Hepatocyte (in vitro differentiated cells): ENCODE measurements around the gene KIF3B. TPM values are rescaled to one million over a fixed set of nuclear protein-coding genes. Genes with fewer than 3 reads are reported as not detected.
A peak's percentile ranks its signal among the peaks of the same experiment; 100 is the strongest.

Experiments used
- DNase-seq: peaks from one replicate; pipeline ENCODE4 v3.0.0-alpha.2; 2016; ENCODE audit warnings: low spot score
- H2AFZ ChIP-seq: fragments of 200-600 bp; sonication (generic); 2 replicates; pipeline ENCODE4 v1.6.0; 2016; ENCODE audit warnings: antibody characterized with exemption, mild to moderate bottlenecking
- H3K27ac ChIP-seq: fragments of 200-600 bp; sonication (generic); 2 replicates; pipeline ENCODE4 v1.5.1; 2016; ENCODE audit warnings: mild to moderate bottlenecking
- H3K27me3 ChIP-seq: fragments of 200-600 bp; sonication (generic); 2 replicates; pipeline ENCODE4 v1.6.1; 2016
- H3K36me3 ChIP-seq: fragments of 200-600 bp; sonication (generic); replicated peaks from 2 replicates; pipeline ENCODE4 v1.5.1; 2016; ENCODE audit warnings: low read depth; ENCODE audit not compliant: insufficient read depth
- H3K4me1 ChIP-seq: fragments of 200-600 bp; sonication (generic); 2 replicates; pipeline ENCODE4 v1.5.1; 2016; ENCODE audit warnings: mild to moderate bottlenecking, moderate library complexity; ENCODE audit not compliant: insufficient read depth
- H3K4me2 ChIP-seq: fragments of 200-600 bp; sonication (generic); 2 replicates; pipeline ENCODE4 v1.6.0; 2016
- H3K4me3 ChIP-seq: fragments of 200-600 bp; sonication (generic); 2 replicates; pipeline ENCODE4 v1.5.1; 2016; ENCODE audit warnings: mild to moderate bottlenecking
- H3K79me2 ChIP-seq: fragments of 200-600 bp; sonication (generic); 2 replicates; pipeline ENCODE4 v1.6.0; 2017; ENCODE audit warnings: mild to moderate bottlenecking
- H3K9me2 ChIP-seq: fragments of 200-600 bp; sonication (generic); replicated peaks from 2 replicates; pipeline ENCODE4 v1.6.0; 2017; ENCODE audit warnings: mild to moderate bottlenecking; ENCODE audit not compliant: insufficient read depth
- H3K9me3 ChIP-seq: fragments of 200-600 bp; sonication (generic); 2 replicates; pipeline ENCODE4 v1.5.1; 2016; ENCODE audit warnings: low read depth, mild to moderate bottlenecking
- H4K20me1 ChIP-seq: fragments of 200-600 bp; sonication (generic); 2 replicates; pipeline ENCODE4 v1.6.0; 2016; ENCODE audit warnings: mild to moderate bottlenecking; ENCODE audit not compliant: insufficient read depth, poor library complexity, severe bottlenecking
- EZH2 ChIP-seq: fragments of 200-600 bp; sonication (generic); IDR thresholded peaks from 2 replicates; pipeline ENCODE4 v1.6.1; 2016; ENCODE audit warnings: antibody characterized with exemption, mild to moderate bottlenecking, borderline replicate concordance
- EZH2phosphoT487 ChIP-seq: fragments of 200-600 bp; sonication (generic); IDR thresholded peaks from one replicate; pipeline ENCODE4 v1.6.1; 2018; ENCODE audit warnings: antibody characterized with exemption, mild to moderate bottlenecking, low read depth, moderate library complexity; ENCODE audit not compliant: unreplicated experiment, severe bottlenecking
- WGBS: methylation state at CpG from one replicate; pipeline ENCODE4 v1.1.6; 2016; ENCODE audit warnings: low lambda C conversion rate; ENCODE audit errors: missing lambda C conversion rate; 5-methylcytosine and 5-hydroxymethylcytosine counted together
- polyA plus RNA-seq: library from polyadenylated mRNA; unstranded; fragments of >200 nt; fragmentation: Nextera tagmentation; extraction: Ambion mirVana; gene quantifications from 2 replicates; pipeline ENCODE4 v1.2.1, GENCODE V29; 2016
- total RNA-seq: library from RNA; depleted of rRNA; stranded (reverse); fragments of >200 nt; gene quantifications from 2 replicates; pipeline ENCODE4 v1.2.3, GENCODE V29; 2014
- TF ChIP-seq, protein P1 (sequence below): fragments of 200-600 bp; sonication (generic); IDR thresholded peaks from 2 replicates; pipeline ENCODE4 v1.5.1; 2016; ENCODE audit warnings: antibody characterized with exemption, mild to moderate bottlenecking; ENCODE audit not compliant: poor library complexity

The KIF3B gene
- total and polyA plus RNA-seq, 2 experiments from 2014 or later: 11.7 to 32.0 TPM

DNA sequence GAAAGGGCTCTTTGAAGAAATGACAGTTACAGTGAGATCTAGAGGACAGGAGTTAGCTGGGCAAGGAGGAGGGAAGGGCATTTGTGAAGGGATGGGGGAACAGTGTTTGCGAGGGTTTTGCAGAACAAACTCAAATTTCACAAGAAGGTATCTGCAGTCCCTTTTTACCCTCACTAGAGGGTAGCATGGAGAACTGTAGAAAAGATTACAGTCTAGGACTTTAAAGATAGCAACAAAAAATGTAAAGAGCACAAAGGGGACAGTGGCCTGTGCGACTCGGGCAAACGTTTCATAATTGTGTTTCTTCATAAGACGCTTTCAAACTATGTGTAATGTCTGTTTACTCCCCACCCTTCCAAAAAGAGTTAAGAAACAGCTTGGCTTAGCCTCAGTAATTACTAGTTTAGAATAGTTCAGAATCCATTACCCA, 59.5 kb downstream of the KIF3B start:
- Histone ChIP-seq H2AFZ (no peak overlapping the region), H3K36me3 (no peaks in the 10 kb centered on the region), H3K4me2 (no peak overlapping the region), H3K4me1 (peaks cover 5% of the 10 kb centered on the region), H3K27me3 (no peaks in the 10 kb centered on the region), H3K27ac (peak overlapping the region; percentile 29), H3K9me3 (no peaks in the 10 kb centered on the region), H3K9me2 (no peaks in the 10 kb centered on the region), H4K20me1 (no peaks in the 10 kb centered on the region), H3K4me3 (no peak overlapping the region), H3K79me2 (no peaks in the 10 kb centered on the region)
- 41% methylated on average over 5 of the region's 5 CpGs for WGBS
- DNase-seq: peak; percentile 65
- TF ChIP-seq, protein P1, sequence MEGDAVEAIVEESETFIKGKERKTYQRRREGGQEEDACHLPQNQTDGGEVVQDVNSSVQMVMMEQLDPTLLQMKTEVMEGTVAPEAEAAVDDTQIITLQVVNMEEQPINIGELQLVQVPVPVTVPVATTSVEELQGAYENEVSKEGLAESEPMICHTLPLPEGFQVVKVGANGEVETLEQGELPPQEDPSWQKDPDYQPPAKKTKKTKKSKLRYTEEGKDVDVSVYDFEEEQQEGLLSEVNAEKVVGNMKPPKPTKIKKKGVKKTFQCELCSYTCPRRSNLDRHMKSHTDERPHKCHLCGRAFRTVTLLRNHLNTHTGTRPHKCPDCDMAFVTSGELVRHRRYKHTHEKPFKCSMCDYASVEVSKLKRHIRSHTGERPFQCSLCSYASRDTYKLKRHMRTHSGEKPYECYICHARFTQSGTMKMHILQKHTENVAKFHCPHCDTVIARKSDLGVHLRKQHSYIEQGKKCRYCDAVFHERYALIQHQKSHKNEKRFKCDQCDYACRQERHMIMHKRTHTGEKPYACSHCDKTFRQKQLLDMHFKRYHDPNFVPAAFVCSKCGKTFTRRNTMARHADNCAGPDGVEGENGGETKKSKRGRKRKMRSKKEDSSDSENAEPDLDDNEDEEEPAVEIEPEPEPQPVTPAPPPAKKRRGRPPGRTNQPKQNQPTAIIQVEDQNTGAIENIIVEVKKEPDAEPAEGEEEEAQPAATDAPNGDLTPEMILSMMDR: peak; percentile 68
- no peak for TF ChIP-seq EZH2
- TF ChIP-seq EZH2phosphoT487: no peak

DNA sequence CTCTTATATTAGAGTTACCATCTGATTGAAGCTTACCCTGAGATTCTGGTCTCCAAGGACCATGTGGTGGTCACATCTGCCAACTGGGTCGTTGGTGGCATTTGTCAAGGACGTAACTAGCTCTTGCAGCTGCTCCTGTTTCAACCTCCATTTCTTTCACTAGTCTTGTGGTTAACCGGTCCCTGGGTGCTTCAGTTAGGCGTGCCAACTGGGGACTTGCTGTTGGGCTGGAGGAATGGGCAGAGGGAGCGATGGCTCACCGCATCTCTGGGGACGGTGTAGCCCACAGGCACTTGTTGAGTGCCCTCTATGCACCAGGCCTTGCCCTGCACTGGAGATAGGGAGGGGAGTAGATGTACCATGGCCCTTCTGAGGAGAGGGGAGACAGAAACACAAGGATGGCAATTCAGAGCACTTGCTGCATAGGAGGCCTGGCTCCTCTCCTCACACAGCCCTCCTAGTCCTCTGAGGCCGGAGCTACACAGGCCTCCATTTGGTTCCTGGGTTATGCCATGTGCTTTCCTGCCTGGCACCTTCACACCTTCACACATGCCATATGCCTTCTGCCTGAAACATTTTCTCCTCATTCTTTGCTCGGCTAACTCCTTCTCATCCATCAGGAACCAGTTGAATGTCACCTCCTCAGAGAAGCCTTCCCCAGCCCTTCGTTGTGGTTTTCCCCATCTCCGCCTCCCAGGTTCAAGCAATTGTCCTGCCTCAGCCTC, 60.6 kb downstream of the KIF3B start:
- WGBS: 95% methylated on average over 11 of the region's 11 CpGs
- no peak for DNase-seq
- Histone ChIP-seq H3K27ac (no peak overlapping the region), H3K4me1 (peaks cover 1% of the 10 kb centered on the region), H3K36me3 (no peaks in the 10 kb centered on the region), H3K9me3 (no peaks in the 10 kb centered on the region), H4K20me1 (no peaks in the 10 kb centered on the region), H2AFZ (no peak overlapping the region), H3K4me3 (no peak overlapping the region), H3K9me2 (no peaks in the 10 kb centered on the region), H3K4me2 (no peak overlapping the region), H3K27me3 (no peaks in the 10 kb centered on the region), H3K79me2 (no peaks in the 10 kb centered on the region)
- TF ChIP-seq EZH2phosphoT487: no peak
- TF ChIP-seq, protein P1: no peak
- no peak for TF ChIP-seq EZH2

DNA sequence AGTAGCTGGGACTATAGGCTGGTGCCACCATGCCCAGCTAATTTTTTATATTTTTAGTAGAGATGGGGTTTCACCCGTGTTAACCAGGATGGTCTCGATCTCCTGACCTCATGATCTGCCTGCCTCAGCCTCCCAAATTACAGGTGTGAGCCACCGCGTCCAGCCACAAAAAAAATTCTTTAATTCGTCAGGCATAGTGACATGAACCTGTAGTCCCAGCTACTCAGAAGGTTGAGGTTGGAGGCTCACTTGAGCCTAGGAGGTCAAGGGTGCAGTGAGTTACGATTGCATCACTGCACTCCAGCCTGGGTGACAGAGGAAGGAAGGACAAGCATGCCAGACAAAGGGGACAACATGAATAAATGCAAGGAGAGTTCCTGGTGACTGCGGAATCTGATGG, 61.2 kb downstream of the KIF3B start:
- H3K27ac ChIP-seq: no peak overlapping the region
- H3K4me2 ChIP-seq: no peak overlapping the region
- no peaks in the 10 kb centered on the region for H3K79me2 ChIP-seq

More for the DNA sequence above, 61.2 kb downstream of the KIF3B start:
- Histone ChIP-seq H3K9me2 (no peaks in the 10 kb centered on the region), H3K4me1 (no peaks in the 10 kb centered on the region), H2AFZ (no peak overlapping the region), H3K9me3 (no peaks in the 10 kb centered on the region), H4K20me1 (no peaks in the 10 kb centered on the region), H3K36me3 (no peaks in the 10 kb centered on the region), H3K4me3 (no peak overlapping the region), H3K27me3 (no peaks in the 10 kb centered on the region)
- DNase-seq: no peak
- TF ChIP-seq EZH2phosphoT487: no peak
- TF ChIP-seq, protein P1: no peak
- 93% methylated on average over 7 of the region's 7 CpGs for WGBS
